K562 (cell line): ENCODE results near the gene PCMTD2.
"Not testable (repeated sequence)": the region's sequence is repeated elsewhere in the genome, so short reads cannot be mapped to it uniquely, and the experiment has no call there.

Experiments used
- RBM15 ChIP-seq: fragments of 200-400 bp; formaldehyde crosslinking; IDR thresholded peaks from 2 replicates; pipeline ENCODE4 v1.6.1; 2018; ENCODE audit warnings: mild to moderate bottlenecking, low read length, moderate library complexity; ENCODE audit not compliant: insufficient read depth
- ZZZ3 ChIP-seq: fragments of 450-650 bp; IDR thresholded peaks from 2 replicates; pipeline ENCODE4 v1.6.1; 2016; ENCODE audit warnings: antibody characterized with exemption, mild to moderate bottlenecking, moderate library complexity
- TF ChIP-seq, protein P1 (sequence below), 3 experiments: IDR thresholded peaks in 2 of 3; conservative IDR thresholded peaks in 1 of 3; 2 replicates each; pipeline ENCODE4 v1.5.1; 2011 to 2012; ENCODE audit warnings: low read length in 3 of 3, mild to moderate bottlenecking in 3 of 3, control low read depth in 2 of 3, improper control_type of control experiment in 1 of 3, inconsistent platforms in 1 of 3, low read depth in 1 of 3, mixed read lengths in 1 of 3, moderate library complexity in 1 of 3; ENCODE audit not compliant: insufficient read depth in 2 of 3

DNA sequence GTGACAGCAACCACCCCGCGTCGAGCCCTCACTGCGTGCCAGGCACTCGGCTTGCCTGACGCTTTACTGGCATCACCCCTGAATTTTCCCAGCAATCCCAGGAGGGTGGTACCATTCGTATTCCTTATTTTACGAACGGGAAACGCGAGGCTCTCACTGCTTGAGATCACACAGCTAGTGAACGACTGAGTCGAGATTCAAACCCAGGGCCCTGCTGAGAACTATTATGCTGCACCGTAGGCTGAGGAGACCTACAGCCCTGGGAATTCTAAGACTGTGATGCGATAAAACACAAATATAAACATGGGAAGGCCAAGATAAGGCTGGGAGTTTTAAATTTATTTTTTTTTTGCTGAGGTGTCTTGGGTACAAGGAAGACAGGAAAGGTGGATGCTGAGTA lies 60.3 kb downstream of the PCMTD2 start:
- not testable (repeated sequence) for TF ChIP-seq RBM15, ZZZ3
- TF ChIP-seq, protein P1, sequence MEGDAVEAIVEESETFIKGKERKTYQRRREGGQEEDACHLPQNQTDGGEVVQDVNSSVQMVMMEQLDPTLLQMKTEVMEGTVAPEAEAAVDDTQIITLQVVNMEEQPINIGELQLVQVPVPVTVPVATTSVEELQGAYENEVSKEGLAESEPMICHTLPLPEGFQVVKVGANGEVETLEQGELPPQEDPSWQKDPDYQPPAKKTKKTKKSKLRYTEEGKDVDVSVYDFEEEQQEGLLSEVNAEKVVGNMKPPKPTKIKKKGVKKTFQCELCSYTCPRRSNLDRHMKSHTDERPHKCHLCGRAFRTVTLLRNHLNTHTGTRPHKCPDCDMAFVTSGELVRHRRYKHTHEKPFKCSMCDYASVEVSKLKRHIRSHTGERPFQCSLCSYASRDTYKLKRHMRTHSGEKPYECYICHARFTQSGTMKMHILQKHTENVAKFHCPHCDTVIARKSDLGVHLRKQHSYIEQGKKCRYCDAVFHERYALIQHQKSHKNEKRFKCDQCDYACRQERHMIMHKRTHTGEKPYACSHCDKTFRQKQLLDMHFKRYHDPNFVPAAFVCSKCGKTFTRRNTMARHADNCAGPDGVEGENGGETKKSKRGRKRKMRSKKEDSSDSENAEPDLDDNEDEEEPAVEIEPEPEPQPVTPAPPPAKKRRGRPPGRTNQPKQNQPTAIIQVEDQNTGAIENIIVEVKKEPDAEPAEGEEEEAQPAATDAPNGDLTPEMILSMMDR (IDR thresholded peaks at IDR 0.05 in 2 of 3, conservative IDR thresholded peaks at IDR 0.05 in 1 of 3; ENCODE audit: insufficient read depth in 2 of 3, low read depth in 1 of 3, low read length in 3 of 3), result not testable (repeated sequence)
